Activated effector memory CD4-positive, alpha-beta T cell treated with anti-CD3 and anti-CD28 coated beads, Interleukin-2, amount 50 U/mL, for 16 hours (primary cell): ENCODE measurements around the gene CELSR2.
A peak's percentile ranks its signal among the peaks of the same experiment; 100 is the strongest.

Experiments used
- DNase-seq: peaks from one replicate; pipeline ENCODE4 v3.0.0-alpha.2; 2020

Gene CELSR2

GRCh38 chr1:109229531-109230127, 19.7 kb upstream of the CELSR2 start:
- DNase-seq, result no peak

- no peak for DNase-seq
These were observed 18.3 kb upstream of the CELSR2 start for GRCh38 chr1:109231066-109231465.

- DNase-seq, result no peak
These were observed 14.2 kb upstream of the CELSR2 start for GRCh38 chr1:109235137-109235536.

GRCh38 chr1:109237512-109237911, 11.8 kb upstream of the CELSR2 start:
- DNase-seq, result no peak

GRCh38 chr1:109238382-109238781, 11.0 kb upstream of the CELSR2 start:
- DNase-seq, result no peak

GRCh38 chr1:109239047-109239408, 10.3 kb upstream of the CELSR2 start:
- no peak for DNase-seq

GRCh38 chr1:109239409-109240068, 9.8 kb upstream of the CELSR2 start:
- no peak for DNase-seq

GRCh38 chr1:109240158-109241152, 8.9 kb upstream of the CELSR2 start:
- no peak for DNase-seq

- DNase-seq, result no peak
These were observed 8.0 kb upstream of the CELSR2 start for GRCh38 chr1:109241344-109241743.

GRCh38 chr1:109241841-109242345, 7.4 kb upstream of the CELSR2 start:
- DNase-seq, result no peak

- no peak for DNase-seq
These were observed 7.0 kb upstream of the CELSR2 start for GRCh38 chr1:109242387-109242786.

- DNase-seq, result no peak
These were observed 6.1 kb upstream of the CELSR2 start for GRCh38 chr1:109243221-109243620.

- DNase-seq, result no peak
These were observed 5.3 kb upstream of the CELSR2 start for GRCh38 chr1:109243860-109244552.

- DNase-seq, result no peak
These were observed 3.2 kb upstream of the CELSR2 start for GRCh38 chr1:109246141-109246551.

GRCh38 chr1:109247401-109248365, 1.7 kb upstream of the CELSR2 start:
- peak; percentile 49 for DNase-seq

GRCh38 chr1:109248444-109248796, 919 bp upstream of the CELSR2 start:
- peak; percentile 56 for DNase-seq

- DNase-seq, result no peak
These were observed 489 bp downstream of the CELSR2 start for GRCh38 chr1:109249654-109250401.

GRCh38 chr1:109250454-109251276, 1.3 kb downstream of the CELSR2 start:
- no peak for DNase-seq

GRCh38 chr1:109251277-109252166, 2.2 kb downstream of the CELSR2 start:
- no peak for DNase-seq
